Measurements from ENCODE around the gene HENMT1.

DNA sequence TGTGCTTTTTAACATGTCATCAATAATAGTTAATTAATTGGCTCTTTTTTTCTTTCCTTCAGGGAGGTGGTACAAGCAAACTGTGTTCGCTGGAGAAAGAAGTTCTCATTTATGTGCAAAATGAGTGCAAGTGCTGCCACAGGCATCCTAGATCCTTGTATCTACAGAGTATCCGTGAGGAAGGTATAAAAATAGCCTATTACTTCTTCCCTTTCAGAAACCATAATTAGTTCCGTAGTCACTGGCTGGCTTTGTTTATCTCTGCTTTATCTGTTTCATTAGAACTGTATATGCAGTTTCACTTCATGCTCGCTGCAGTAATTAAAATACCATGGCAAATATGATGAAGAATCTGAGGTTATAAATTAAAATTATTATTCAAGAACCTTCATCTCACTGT, 60.4 kb downstream of the HENMT1 start:
- TF ChIP-seq TAF1 (IDR thresholded peaks at IDR 0.05; ENCODE audit: borderline replicate concordance, low read depth, low read length) (no peak), POLR2AphosphoS5 (IDR thresholded peaks at IDR 0.05; ENCODE audit: low read depth, low read length) (no peak), POLR2A (IDR thresholded peaks at IDR 0.05; ENCODE audit: low read depth, low read length) (no peak)
